HuH-7 (cell line): ENCODE results near the gene DGKQ.
"Not testable (repeated sequence)": the region's sequence is repeated elsewhere in the genome, so short reads cannot be mapped to it uniquely, and the experiment has no call there.

Experiments
- DNase-seq: peaks from one replicate; pipeline ENCODE4 v3.0.0; 2011; ENCODE audit warnings: low spot score

Gene DGKQ

DNA sequence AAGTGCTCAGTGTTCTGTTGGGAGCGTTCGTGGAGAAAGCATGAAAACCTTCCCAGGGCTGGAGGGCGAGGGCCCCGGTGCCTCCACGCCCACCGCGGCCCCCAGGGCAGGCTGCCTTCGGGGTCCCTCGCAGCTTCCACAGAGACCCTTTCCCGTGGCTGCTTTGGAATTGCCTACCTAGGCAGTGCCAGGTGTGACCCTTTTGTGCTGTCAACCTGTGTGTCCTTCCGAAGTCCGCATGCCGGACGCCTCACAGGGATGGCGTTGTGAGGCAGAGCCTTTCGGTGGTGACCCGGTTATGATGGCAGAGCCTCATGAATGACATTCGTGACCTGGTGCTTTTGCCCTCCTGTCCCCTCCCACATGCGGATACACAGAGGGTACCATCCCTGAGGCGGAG, 23.7 kb downstream of the DGKQ start:
- DNase-seq: no peak

DNA sequence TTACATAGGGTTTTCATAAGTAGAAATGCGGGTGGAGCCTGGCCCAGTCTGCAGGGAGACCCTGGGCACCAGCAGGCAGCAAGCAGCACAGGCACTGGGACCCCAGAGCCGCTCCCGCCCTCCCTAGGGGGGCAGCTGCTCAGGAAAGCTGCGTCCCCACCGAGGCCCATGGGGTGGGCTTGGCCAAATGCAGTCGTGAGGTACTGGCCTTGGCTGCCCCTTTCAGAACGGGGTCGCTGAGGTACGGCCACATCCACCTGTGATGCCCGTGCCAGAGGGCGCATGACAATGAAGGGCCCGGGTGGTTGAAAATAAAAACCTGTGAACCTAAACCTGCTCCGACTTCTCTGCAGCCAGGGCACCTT, 24.5 kb downstream of the DGKQ start:
- no peak for DNase-seq

DNA sequence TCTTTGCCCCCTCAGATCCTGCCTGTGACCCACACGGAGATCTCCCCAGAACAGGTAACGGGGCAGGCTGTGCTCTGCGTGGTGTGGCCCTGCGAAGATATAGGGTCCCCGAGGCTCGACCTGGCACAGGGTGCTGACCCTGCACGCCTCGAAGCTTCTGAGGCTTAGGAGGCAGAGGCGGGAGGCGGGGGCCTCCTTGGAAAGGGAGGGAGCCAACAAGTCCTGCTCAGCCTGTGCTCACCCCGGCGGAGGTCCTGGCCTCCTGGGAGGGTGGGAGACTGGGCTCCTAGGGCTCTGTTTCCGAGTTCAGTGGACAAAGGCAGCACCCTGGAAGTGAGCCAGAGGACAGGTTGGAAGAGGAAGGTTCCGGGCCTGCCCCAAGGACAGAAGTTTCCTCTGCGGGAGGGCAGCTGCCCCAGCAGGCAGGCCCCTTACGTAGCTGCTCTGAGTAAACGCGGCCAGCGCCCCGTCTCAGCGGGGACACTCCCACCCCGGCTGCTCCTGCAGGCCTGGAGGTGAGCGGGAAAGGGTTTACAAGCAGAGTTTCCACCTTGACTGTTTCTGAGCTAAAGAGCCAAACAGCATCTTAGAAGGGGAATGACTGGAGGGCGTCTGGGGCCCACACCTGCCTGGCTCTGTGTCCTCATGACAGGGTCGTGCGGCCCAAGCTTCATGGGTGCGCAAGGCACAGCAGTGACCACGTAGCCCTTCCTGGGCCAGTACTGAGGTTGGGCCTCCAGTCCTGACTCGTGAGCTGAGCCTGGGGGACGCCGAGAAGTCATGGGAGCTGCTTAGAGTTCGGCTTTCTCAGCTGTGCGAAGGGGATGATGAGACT, 25.1 kb downstream of the DGKQ start:
- DNase-seq: no peak

DNA sequence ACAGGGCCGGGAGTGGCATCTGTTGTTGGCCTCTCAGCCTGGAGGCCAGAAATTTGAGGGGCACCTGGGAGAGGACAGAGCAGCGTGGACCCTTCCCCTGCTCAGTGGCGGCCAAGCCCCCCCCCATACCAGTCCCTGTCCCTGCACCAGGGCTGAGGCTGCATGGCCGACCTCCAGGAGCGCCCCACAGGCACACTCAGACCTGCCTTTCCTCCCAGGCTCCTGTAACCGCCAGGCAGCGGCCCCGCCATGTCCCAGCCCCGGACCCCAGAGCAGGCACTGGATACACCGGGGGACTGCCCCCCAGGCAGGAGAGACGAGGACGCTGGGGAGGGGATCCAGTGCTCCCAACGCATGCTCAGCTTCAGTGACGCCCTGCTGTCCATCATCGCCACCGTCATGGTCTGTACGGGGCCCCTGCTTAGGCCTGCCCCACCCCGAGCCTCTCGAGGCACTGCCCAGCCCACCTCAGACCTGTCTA, 25.8 kb downstream of the DGKQ start:
- no peak for DNase-seq

DNA sequence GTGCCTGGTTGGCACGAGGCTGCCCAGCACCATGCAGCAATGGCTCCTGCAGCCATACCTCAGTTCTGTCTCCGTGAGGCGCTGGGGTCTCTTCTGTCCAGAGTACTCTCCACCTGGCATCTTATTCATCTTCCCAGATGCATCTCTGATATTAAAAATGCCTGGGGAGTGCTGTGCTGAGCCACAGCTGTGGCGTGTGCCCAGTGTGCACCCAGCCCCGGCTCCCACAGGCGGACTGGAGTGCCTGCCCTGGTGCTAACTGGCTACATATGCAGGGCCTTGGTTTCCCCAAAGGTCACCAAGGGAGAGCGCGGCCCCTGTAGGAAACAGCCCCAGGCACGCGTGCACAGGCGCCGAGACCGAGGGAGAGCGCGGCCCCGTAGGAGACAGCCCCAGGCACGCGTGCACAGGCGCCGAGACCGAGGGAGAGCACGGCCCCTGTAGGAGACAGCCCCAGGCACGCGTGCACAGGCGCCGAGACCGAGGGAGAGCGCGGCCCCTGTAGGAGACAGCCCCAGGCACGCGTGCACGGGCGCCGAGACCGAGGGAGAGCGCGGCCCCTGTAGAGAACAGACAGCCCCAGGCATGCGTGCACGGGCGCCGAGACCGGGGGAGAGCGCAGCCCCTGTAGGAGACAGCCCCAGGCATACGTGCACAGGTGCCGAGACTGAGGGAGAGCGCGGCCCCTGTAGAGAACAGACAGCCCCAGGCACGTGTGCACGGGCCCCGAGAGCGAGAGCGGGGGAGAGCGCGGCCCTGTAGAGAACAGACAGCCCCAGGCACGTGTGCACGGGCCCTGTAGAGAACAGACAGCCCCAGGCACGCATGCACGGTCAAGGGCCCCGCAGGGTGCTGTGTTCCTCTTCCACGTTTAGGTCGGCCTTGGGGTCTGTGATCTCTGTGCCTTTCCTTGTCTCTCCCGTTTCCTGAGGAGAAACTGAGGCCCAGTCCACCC, 26.6 kb downstream of the DGKQ start:
- DNase-seq: no peak

DNA sequence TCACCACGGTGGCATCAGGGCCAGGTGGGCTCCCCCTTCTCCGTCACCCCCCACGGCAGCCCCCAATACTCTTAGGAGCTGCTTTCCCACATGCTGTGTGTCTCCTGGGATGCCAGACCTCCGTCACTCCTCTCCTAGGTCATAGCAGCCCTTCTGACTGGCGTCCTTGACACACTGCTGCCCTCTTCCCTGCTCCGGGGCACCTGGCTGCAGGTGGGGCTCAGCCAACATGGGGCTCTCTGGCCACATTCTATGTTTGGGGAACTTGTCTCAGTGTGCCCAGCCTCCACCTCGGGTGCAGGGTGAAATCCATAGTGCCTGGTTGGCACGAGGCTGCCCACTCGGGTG, 27.3 kb downstream of the DGKQ start:
- no peak for DNase-seq

DNA sequence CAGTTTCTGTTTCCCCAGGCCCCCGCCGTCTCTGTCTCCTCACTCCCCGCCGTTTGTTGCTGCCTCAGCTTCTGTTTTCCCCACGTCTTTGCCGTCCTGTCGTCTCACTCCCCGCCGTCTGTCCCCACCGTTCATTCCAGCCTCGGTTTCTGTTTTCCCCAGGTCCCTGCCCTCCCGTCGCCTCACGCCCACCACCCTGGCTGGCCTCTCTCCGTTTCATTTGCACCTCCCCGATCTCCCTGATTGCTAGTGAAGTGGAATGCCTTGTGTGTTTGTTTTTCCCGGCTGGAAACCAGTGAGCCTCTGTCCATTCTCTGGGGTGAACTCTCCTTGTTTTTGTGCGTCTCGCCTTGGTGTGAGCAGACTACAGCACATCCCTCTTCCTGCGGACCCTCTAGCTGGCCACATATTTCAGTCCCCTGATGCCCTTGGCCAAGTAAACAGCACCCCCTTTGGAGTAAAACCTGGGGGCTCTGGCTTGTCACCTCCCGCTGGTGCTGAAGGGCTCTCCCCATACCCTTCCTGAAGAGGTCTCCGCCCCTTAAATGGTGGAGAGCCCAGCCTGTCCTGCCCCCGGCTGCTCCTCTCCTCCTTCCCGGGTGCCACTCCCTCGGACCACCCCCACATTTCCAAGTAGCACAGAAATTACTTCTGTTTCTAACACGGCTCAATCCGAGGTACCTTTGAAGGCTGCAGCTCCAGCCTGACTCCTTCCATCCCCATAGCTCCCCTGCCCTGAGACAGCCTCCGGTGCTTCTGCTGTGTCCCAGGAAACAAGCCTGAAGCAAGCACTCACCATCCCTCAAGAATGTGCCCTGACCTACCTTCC, 27.9 kb downstream of the DGKQ start:
- no peak for DNase-seq

DNA sequence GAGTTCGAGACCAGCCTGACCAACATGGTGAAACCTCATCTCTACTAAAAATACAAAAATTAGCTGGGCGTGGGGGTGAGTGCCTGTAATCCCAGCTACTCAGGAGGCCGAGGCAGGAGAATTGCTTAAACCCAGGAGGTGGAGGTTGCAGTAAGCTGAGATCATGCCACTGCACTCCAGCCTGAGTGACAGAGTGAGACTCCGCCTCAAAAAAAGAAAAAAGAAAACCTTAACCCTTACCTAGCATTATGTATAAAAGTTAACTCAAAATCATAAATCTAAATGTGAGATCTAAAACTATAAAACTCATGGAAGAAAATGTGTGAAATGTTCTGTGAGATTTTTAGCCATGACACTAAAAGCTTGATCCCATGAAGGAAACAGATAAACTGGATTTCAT, 33.9 kb downstream of the DGKQ start:
- DNase-seq: not testable (repeated sequence)

DNA sequence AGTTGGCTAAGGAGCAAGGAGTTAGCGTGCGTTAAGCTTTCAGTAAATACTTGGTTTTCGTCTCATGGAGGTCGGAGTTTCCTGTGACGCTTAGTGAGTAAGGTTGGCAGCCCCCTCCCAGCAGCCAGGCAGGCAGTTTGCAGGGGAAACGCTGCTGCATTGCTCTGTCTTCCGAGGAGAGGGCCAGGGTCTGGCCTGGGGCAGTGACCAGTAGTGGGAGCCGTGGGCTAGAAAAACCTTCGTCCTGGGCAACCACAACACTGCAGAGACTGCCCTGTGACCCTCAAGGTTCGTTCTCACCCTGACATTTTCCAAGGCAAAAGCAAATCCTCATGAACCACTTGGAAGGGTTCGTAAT, 40.7 kb downstream of the DGKQ start:
- peak; percentile 42 for DNase-seq

DNA sequence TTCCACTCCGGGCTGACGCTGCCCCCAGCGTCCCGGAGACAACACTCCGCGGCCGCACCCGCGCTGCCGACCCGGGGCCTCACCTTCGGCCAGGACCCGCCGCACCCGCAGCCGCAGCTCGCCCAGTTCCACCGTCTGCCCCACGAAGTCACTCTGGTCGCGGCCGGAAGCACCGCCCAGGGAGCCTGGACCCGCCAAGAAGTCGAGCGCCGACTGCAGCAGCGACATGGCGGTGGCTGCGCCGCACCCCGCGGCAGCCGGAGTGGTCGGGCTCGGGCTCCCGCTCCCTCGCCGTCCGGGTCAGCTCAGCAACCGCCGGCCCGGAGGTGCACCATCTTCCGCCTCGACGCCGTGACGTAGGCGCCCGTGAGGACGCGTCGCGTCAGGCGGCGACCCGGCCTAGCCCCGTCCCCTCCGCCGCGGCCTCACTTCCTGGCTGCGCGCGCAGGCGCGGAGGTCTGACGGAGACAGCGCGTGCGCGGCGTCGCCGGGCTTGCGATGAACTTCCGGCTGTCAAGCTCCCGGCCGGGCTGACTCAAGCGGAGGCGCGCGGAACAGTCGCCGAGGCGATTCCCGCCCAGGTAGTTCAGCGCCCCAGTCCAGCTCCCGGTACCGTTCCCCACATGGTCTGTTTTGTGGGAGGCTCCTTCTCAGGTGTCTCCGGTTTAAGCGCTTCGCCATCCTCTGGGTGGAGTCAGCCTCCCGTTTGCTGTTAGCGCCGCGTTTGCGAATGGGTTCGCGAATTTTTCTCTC, 41.2 kb downstream of the DGKQ start, which contains the start of the genes GAK and TMEM175:
Gene GAK (minus strand): TSS at position 357 of the 753 bp plus-strand sequence. CDS start 129 bp downstream, at position 228.
Gene TMEM175 (plus strand): TSS at position 501 of the 753 bp plus-strand sequence. CDS start 15,280 bp downstream, outside the sequence.
- DNase-seq: peak; percentile 99

DNA sequence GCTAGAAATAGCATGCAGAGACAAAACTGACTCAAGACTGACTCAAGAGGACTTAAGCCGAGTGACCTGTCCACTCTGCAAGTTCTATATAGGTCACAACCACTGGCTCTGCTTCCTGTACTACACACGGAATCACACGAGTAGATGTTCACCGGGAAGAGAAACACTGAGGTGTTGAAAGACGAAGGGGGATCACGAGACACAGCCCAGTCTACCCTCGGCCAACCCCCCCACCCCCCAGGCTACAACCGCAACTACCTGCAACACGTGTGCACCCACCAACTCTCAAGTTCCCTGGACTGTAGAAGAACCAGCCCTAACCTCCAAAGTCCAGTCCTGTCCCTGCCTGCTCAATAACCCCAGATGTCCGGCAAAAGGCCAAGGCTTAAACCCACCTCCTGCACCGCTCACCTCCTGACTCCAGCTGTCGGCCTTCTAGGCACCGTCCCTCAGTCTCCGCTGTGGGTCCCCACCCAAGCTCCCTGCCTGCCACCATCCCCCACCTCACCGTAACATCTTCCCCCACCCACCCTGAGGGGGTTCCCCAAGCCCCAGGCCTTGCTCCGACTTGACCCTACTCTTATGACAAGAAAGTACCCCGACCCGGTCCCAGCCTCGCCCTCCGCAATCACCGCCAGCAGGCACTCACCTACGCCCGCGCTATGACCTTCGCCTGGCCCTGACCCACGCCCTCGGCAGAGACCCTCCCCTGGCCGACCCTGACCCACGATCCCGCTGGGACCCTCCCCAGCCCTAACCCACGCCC, 42.0 kb downstream of the DGKQ start:
- no peak for DNase-seq

DNA sequence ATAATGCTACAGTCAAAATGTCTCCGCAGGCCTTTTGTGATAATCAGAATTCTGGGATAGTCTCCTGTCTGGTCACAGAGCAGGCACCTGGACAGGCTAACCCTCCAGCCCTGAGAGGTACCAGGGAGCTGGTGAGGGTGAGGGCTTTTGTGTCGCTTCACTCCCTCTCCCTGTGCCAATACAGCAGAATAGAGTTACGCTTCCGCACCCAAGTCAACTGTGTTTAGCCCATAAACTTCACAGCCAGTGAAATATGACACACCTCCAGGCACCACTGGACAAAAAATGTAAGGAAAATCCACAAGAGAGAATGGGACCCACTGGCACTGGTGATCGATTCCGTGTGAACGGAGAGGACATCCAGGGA, 42.6 kb downstream of the DGKQ start:
- no peak for DNase-seq

DNA sequence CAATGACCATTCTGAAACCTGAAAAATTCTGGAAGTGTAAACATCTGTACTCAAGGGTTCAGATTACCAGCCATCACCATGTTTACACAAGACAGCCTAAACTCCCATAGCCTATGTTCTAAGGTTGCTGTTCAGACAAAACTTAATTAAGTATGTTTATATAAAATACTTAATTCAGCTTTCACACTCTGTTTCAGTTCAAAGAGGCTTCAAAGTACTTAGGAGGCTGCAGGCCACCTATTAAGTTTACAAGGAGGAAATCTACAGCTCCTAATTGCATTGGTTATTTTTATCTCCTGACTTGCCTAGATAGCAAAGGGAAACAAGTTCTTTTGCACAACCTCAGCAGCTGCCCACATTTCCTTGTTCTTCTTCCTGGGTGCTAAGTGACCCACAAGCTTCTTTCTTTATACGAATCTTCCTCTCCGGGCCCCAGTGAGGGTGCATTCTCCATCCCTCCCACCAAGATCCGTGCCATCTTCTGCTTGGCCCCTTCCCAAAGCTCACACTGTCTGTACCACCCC, 43.3 kb downstream of the DGKQ start:
- DNase-seq: peak; percentile 78

DNA sequence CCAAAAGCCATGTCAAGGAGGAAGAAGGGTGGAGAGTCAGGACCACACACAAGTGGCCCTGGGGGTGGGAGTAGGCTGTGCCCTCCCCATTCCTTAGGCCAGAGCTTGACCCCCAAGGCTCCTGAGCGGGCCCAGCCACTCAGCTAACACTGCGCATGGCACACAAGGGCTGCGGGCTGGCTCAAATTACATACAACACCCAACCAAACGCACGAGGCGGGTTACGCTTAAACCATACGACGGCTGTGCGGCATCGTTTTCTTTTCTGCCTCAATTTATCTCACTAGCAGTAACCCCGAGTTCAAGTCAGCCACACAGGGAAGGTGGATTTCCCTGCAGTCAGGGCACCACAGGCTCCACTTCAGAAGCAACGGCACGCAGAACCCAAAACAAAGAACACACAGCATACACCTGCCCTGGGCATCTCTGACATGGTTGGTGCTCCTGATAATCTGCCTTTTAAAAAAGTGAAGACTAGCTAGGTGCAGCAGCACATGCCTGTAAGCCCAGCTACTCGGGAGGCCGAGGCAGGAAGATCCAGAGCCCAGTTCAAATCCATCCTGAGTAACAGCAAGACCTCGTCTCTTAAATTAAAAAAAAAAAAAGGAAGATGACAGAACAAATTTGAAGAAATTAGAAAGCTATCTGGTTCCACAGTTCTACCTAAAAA, 44.1 kb downstream of the DGKQ start:
- DNase-seq: no peak

DNA sequence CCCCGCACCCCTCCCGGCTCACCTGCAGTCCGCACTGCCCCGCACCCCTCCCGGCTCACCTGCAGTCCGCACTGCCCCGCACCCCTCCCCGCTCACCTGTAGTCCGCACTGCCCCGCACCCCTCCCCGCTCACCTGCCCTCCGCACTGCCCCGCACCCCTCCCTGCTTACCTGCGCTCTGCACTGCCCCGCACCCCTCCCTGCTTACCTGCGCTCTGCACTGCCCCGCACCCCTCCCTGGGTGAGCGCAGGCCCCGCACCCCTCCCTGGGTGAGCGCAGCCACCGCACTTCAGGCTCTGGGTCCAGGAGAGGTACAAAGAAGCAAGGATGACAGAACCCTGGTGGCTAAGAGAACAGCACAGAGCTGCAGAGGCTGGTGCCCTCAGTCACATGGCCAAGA, 45.8 kb downstream of the DGKQ start:
- DNase-seq: not testable (repeated sequence)

DNA sequence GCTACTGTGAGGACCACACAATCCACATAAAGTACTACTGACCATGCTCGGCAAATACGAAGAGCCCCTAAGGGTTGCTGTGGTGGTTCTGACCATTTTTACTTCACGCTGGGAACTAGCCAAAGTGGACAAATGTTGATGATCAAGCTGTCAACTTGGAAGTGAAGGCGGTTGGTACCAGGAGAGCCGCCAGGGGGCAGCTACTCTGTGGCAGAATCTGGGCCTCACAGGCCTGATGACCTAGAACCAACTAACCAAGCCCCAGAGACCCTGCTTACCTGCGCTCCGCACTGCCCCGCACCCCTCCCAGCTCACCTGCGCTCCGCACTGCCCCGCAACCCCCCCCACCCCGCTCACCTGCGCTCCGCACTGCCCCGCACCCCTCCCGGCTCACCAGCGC, 46.8 kb downstream of the DGKQ start:
- DNase-seq: peak; percentile 62

DNA sequence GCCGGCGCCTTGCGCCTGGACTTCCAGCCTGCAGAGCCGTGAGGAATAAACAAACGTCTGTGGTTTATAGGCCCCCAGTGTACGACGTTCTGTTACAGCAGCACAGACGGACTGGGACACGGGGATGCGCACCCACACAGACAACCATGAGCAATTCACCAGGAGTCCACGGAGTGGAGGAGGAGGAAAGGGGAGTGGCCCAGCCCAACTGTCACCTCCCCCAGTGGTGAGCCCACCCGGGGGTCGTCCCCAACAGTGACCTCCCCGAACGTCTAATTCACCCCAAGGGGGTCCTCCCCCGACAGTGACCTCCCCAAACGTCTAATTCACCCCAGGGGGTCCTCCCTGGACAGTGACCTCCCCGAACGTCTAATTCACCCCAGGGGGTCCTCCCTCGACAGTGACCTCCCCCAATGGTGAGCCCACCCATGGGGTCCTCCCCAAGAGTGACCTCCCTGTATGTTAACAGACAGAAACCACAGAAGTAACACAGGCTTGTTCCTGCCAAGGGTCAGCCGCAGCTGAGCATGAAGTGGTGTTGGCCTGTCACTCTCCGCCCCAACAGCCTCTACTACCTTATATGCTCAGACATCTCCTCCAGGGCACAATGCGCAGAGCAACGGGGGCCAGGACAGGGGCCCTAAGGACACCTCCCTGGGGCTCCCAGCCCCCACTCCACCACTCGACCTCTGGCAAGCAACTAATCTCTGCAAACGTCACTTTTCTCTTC, 47.4 kb downstream of the DGKQ start:
- no peak for DNase-seq

DNA sequence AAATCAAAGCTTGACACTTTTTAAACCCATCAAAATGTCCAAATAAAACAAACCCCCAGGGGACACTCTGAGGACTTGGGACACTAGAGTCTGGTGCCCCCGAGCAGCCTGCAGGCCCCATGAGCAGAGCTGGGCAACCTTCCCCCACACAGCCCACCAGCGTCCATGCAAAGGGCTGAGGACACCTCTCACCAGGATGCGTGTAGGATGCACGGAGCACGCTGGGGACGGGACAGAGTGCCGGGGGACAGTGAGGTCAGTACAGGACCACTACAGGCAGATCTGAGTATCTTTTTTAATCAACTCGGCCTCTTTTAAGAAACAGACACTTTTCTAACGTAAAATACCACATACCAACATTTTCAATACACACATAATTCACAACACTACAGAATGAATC, 48.2 kb downstream of the DGKQ start:
- no peak for DNase-seq
